C4-2B (cell line): Measurements from ENCODE around the gene IGDCC3.

Experiments used
- ZFX ChIP-seq: fragments of 450-650 bp; IDR thresholded peaks from 2 replicates; pipeline ENCODE4 v1.6.1; 2017
- TF ChIP-seq, protein P1 (sequence below): fragments of 450-650 bp; conservative IDR thresholded peaks from 2 replicates; pipeline ENCODE4 v1.5.1; 2017; ENCODE audit warnings: mild to moderate bottlenecking

DNA sequence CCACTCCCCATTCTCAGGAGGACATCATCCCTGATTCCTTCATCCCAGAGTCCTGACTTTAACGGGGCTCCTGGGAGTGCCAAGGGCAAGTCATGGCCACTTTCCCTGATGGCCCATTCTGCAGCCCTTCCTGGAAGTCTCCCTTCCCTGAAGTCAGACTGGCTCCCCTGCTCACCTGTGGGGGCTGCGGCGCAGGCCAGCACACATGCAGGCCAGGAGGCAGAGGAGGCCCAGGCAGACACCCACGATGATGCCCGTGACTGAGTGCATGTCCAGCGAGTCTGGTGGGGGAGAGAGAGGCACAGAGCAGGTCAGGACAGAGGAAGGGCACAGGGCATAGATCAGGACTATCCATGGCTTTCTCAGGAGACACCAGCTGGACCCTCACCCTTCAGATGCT lies 8.6 kb upstream of the IGDCC3 start:
- TF ChIP-seq, protein P1, sequence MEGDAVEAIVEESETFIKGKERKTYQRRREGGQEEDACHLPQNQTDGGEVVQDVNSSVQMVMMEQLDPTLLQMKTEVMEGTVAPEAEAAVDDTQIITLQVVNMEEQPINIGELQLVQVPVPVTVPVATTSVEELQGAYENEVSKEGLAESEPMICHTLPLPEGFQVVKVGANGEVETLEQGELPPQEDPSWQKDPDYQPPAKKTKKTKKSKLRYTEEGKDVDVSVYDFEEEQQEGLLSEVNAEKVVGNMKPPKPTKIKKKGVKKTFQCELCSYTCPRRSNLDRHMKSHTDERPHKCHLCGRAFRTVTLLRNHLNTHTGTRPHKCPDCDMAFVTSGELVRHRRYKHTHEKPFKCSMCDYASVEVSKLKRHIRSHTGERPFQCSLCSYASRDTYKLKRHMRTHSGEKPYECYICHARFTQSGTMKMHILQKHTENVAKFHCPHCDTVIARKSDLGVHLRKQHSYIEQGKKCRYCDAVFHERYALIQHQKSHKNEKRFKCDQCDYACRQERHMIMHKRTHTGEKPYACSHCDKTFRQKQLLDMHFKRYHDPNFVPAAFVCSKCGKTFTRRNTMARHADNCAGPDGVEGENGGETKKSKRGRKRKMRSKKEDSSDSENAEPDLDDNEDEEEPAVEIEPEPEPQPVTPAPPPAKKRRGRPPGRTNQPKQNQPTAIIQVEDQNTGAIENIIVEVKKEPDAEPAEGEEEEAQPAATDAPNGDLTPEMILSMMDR = no peak
- TF ChIP-seq ZFX = no peak
